PFSK-1 (cell line): Measurements from ENCODE around the gene SYNJ2.

Experiments
- FOXP2 ChIP-seq: optimal IDR thresholded peaks from 2 replicates; pipeline ENCODE3; 2011; ENCODE audit warnings: borderline replicate concordance, control low read depth, inconsistent platforms; ENCODE audit not compliant: insufficient read depth; ENCODE audit errors: extremely low read length, extremely low read depth
- POLR2AphosphoS5 ChIP-seq: IDR thresholded peaks from 2 replicates; pipeline ENCODE4 v1.6.1; 2012; ENCODE audit warnings: low read depth, mild to moderate bottlenecking, control low read depth, low read length, moderate library complexity
- REST ChIP-seq, 2 experiments: IDR thresholded peaks; 2 replicates each; pipeline versions ENCODE4 v1.6.1 to v1.8.0; 2011 to 2012; ENCODE audit warnings: low read depth in 2 of 2, low read length in 2 of 2, control low read depth in 1 of 2, inconsistent platforms in 1 of 2, mild to moderate bottlenecking in 1 of 2, moderate library complexity in 1 of 2; ENCODE audit not compliant: insufficient read depth in 1 of 2
- SIN3A ChIP-seq: IDR thresholded peaks from 2 replicates; pipeline ENCODE4 v1.6.1; 2012; ENCODE audit warnings: mild to moderate bottlenecking, low read length, moderate library complexity, borderline replicate concordance; ENCODE audit not compliant: insufficient read depth
- TAF1 ChIP-seq: IDR thresholded peaks from 2 replicates; pipeline ENCODE4 v1.6.1; 2012; ENCODE audit warnings: low read length, control low read depth, borderline replicate concordance; ENCODE audit not compliant: insufficient read depth

Gene SYNJ2

GRCh38 chr6:158083455-158084325, 102.0 kb downstream of the SYNJ2 start:
- TF ChIP-seq FOXP2, result no peak
- no peak for TF ChIP-seq SIN3A
- no peak for TF ChIP-seq POLR2AphosphoS5
- no peak for TF ChIP-seq TAF1

DNA sequence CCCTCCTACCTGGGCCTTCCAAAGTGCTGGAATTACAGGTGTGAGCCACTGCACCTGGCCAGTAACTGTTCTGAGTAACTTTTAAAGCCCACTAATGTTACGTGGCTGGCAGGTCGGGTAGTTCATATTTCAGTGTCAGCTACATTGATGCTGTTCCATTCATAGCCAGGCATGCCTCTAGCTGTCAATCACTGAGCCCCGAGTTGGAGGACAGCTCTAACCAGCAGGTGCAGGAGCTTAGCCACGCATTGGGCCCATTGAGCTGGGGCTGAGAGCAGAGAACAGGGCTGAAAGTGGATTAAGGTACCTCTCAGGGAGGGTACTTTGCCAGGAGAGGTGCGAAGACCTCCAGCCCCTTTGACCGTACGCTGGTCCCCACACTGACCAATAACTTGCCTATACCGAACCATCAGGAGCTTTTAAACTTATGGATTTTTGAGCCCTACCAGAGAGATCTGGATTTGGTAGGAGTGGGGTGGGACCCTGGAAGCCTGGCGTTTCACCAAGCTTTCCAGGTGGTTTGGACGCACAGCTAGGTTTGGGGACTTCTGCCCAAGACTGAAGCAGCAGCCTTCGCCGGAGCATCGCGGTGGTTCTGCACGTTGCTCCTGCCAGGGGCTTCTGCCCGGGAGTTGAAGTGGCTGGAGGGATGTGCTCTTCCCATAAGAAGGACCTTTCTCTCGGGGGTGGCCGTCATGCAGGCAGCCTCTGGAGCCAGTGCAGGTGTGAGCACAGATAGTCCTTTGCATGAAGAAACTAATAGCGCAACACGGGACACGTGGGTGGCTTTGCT, 103.8 kb downstream of the SYNJ2 start:
- TF ChIP-seq FOXP2 (no peak), TAF1 (no peak), REST (IDR thresholded peaks at IDR 0.05; ENCODE audit: insufficient read depth in 1 of 2, low read depth in 2 of 2, low read length in 2 of 2) (no peak), POLR2AphosphoS5 (no peak), SIN3A (no peak)

- TF ChIP-seq FOXP2, result no peak
- no peak for TF ChIP-seq REST (IDR thresholded peaks at IDR 0.05; ENCODE audit: insufficient read depth in 1 of 2, low read depth in 2 of 2, low read length in 2 of 2)
- TF ChIP-seq POLR2AphosphoS5, result no peak
- TF ChIP-seq TAF1, result no peak
These were observed 104.4 kb downstream of the SYNJ2 start for GRCh38 chr6:158086054-158086503.

DNA sequence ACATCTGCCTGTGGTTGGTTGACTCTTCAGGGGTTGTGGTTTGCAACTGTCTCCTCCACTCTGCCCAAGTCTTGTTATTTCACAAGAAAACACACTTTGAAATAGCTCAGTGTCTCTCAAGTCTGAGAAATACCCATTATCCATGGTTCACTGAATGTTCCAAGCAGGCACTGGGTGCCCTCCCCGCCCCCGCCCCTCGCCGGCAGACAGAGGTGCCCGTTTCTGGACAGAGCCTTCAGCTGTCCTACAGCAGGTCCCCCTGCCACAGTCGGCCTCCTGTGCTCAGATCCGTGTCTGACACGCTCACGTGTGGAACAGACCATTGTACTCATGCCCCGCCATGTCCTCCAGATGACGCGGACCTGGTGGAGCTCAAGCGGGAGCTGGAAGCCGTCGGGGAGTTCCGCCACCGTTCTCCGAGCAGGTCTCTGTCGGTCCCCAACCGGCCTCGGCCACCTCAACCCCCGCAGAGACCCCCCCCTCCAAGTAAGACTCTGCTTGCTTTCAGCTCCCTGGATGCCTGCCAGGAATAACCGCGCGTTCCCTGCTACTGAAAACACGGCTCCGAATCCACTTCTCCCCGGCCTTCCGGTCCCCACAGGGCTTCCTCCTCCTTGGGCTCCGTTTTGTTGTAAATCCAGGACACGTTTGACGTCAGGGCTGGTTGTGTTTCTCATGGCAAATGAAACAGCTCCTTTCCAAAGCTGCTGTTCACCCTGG, 105.0 kb downstream of the SYNJ2 start:
- TF ChIP-seq POLR2AphosphoS5 (no peak), FOXP2 (no peak), REST (IDR thresholded peaks at IDR 0.05; ENCODE audit: insufficient read depth in 1 of 2, low read depth in 2 of 2, low read length in 2 of 2) (no peak)

- no peak for TF ChIP-seq SIN3A
- no peak for TF ChIP-seq REST (IDR thresholded peaks at IDR 0.05; ENCODE audit: insufficient read depth in 1 of 2, low read depth in 2 of 2, low read length in 2 of 2)
- TF ChIP-seq POLR2AphosphoS5, result no peak
- TF ChIP-seq TAF1, result no peak
- no peak for TF ChIP-seq FOXP2
These were observed 105.7 kb downstream of the SYNJ2 start for GRCh38 chr6:158087224-158087867.
